GM18505 (cell line): ENCODE measurements around the gene CMSS1.
A peak's percentile ranks its signal among the peaks of the same experiment; 100 is the strongest.

Experiments
- ATAC-seq: cut with Tn5 transposase; IDR thresholded peaks from one replicate; pipeline ENCODE4 v1.9.1; 2021; ENCODE audit not compliant: unreplicated experiment
- POLR2A ChIP-seq: IDR thresholded peaks from 4 replicates; pipeline ENCODE4 v1.6.1; 2011; ENCODE audit warnings: borderline replicate concordance; ENCODE audit not compliant: insufficient read depth, insufficient read length; ENCODE audit errors: extremely low read depth

Gene CMSS1

DNA sequence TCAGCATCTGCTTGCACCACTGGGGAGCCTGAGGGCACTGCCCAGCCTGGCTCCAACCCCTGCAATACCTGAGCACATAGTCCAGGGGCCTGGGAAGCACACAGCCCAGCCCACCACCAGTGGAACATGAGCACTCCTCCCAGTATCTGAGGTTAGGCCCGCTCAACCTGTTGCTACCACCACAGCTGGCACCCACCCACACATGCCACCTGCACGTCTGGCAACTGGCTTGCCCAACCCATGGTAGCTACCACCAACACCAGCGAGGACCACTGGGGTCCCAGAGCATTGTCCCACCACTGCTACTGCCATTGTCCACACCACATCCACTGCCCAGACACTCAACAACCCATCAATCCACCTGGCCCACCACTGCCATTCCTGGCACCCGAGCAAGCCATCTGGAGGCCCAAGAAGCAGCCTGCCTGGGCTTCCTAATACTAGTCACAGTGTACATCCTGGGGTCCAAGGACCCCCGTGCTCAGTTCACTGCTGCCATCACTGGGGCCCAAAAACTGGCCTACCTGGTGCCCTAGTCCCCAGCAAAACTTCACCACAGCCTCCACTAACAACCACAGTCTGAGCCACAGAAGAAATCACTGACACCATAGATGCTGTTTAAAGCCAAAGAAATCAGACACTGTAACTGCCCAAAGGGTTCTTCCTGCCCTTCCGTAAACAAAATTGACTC, 381.1 kb downstream of the CMSS1 start:
- no peak for TF ChIP-seq POLR2A
- no peak for ATAC-seq

GRCh38 chr3:100205171-100205570, 387.5 kb downstream of the CMSS1 start:
- TF ChIP-seq POLR2A: no peak
- ATAC-seq: no peak

- no peak for ATAC-seq
- TF ChIP-seq POLR2A: no peak
Measured at GRCh38 chr3:100206687-100207086, 389.0 kb downstream of the CMSS1 start.

DNA sequence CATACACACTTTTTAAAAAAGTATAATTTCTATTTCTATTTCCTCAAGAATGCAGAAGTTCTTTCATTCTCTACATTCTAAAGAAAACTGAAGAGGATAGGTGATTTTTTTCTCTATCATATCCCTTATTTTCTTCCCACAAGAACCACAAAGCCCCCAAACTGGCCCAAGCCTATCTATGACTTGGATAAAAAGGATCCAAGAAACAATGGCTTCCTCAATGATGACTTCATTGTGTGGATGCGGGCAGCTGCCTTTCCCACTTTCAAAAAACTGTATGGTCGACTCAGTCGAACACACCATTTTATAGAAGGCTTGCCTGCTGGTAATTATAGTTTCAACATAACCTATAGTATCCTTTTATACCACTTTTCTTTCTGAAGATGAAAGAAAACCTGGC, 390.2 kb downstream of the CMSS1 start:
- TF ChIP-seq POLR2A: no peak
- no peak for ATAC-seq

DNA sequence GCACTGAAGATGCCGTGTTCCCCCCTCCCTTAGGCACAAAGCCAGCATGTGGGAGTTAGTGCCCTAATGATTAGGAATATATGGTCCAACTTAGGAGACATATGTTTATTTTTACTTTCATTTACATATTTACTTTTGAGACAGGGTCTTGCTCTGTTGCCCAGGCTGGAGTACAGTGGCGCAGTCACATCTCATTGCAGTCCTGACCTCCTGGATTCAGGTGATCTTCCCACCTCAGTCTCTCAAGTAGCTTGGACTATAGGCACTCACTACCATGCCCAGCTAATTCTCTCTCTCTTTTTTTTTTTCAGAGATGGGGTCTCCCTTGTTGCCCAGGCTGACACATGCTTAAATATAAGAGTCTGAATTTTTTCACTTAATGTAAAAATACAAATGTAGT, 391.5 kb downstream of the CMSS1 start:
- no peak for TF ChIP-seq POLR2A
- ATAC-seq: no peak

- peak; percentile 88 for ATAC-seq
Measured at GRCh38 chr3:100209948-100210771, 392.5 kb downstream of the CMSS1 start.

DNA sequence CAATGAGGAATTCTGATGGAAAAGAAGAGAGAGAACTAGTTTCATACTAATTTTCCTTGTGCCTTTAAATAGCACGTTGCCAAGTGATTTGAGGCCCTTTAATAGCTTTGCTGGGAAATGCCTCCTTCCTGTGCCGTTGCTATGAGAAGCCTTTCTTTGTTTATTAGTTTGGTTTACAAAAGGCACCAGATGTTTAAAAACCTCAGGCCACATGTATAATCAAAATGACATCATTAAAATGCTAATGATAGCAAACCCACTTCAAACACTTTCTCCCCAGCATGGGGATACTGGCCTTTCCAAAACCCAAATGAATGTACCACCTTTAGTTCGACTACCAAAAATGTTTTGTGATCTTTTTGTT, 393.1 kb downstream of the CMSS1 start:
- no peak for TF ChIP-seq POLR2A
- no peak for ATAC-seq

More at GRCh38 chr3:100209948-100210771, 392.5 kb downstream of the CMSS1 start:
- no peak for TF ChIP-seq POLR2A

GRCh38 chr3:100213891-100214573, 396.4 kb downstream of the CMSS1 start:
- no peak for ATAC-seq
- no peak for TF ChIP-seq POLR2A

- no peak for ATAC-seq
- TF ChIP-seq POLR2A: no peak
Measured at GRCh38 chr3:100214574-100214964, 396.9 kb downstream of the CMSS1 start.

- no peak for TF ChIP-seq POLR2A
- ATAC-seq: no peak
Measured at GRCh38 chr3:100216713-100217112, 399.1 kb downstream of the CMSS1 start.

DNA sequence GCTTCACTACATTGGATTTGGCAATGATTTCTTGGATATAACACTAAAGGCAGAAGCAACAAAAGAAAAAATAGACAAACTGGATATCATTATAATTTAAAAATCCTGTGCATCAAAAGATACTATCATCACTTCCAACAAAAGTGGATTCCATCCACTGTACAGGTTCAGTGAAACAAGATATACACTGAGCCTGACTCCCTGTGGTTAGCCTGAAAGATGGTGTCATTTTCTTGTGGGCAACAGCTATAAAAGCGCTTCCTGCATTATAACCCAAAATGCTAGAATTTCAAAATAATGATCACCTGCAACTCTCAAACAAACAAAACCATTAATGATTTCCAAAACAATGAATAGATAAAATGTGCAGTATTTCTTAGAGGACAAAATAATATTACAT, 403.5 kb downstream of the CMSS1 start:
- no peak for ATAC-seq
- TF ChIP-seq POLR2A: no peak

DNA sequence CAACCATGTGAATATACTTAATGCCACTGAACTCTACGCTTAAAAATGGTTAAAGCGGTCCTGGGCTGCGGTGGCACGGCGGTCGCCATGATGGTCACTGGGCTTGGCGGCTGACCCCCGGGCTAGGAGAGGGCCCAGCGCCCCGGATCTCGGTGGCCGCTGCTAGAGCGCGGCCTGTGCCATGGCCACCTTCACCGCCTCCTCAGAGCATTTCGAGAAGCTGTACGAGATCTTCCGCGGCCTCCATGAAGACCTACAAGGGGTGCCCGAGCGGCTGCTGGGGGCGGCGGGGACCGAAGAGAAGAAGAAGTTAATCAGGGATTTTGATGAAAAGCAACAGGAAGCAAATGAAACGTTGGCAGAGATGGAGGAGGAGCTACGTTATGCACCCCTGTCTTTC, 407.5 kb downstream of the CMSS1 start:
- no peak for ATAC-seq
- TF ChIP-seq POLR2A: no peak

GRCh38 chr3:100225883-100226282, 408.2 kb downstream of the CMSS1 start:
- TF ChIP-seq POLR2A: no peak
- no peak for ATAC-seq
